H54 (cell line): ENCODE results near the gene BICD2.
A peak's percentile ranks its signal among the peaks of the same experiment; 100 is the strongest.

Experiments used
- DNase-seq: peaks from one replicate; pipeline ENCODE4 v3.0.0; 2011; ENCODE audit warnings: low spot score, mixed read lengths; ENCODE audit not compliant: insufficient read length
- FAIRE-seq: peaks from 3 replicates; lab custom pipeline; 2011; peaks lifted over from hg19 to GRCh38; lab: Jason Lieb, UNC
- POLR2A ChIP-seq: IDR thresholded peaks from 2 replicates; pipeline ENCODE4 v1.6.1; 2011; ENCODE audit warnings: low read depth, mild to moderate bottlenecking, low read length

BICD2 gene

DNA sequence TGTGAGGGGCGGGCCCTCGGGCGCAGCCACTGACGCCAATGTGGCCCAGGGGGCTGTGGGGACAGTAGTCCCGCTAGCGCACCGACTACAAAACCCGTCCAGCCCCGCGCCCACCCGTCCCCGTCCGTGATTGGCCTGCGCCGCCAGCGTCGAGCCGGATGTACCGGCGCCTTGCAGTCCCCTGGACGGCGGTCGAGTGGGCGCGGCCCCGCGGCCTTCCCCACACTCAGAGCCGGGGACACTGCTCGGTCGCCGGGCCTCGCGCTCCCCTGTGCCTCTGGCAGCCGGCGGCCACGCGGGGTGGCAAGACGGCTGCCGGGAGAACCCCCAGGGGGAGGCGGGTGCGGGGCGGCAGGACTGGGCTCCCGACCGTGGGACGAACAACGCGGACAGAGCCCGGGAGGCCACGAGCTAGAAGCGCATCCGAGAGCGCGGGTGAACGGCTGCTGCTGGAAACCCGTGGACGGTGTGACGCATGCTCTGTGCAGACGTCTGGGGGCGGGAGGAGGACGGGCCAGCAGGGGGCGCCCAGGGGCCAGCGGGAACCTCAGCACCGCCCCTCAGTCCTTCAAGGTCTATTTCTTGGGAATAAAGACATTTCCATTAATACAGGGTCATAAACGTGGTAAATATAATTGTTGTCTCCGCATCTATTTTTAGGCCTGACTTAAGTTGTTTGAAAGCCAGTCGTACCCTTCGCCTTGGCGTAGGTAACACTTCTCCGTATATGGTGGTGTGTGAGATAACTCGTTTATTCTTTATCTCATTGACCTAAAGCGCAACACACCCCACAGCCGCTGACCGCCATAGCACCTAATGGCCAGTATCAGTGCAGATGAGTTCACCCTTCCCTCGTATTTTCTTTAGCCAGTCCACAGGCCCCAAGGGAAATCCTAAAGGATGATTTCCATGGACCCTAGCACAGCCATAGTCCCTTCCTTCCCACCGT, 629 bp upstream of the BICD2 start:
- FAIRE-seq (peak; percentile 60), DNase-seq (peak; percentile 98)
- peak; percentile 62 for TF ChIP-seq POLR2A

GRCh38 chr9:92763721-92764380, 782 bp downstream of the BICD2 start:
- no peak for DNase-seq
- no peak for FAIRE-seq

GRCh38 chr9:92762781-92763708, 1.6 kb downstream of the BICD2 start:
- TF ChIP-seq POLR2A, result no peak
- DNase-seq, result no peak
- no peak for FAIRE-seq

More at GRCh38 chr9:92763721-92764380, 782 bp downstream of the BICD2 start:
- TF ChIP-seq POLR2A, result no peak

DNA sequence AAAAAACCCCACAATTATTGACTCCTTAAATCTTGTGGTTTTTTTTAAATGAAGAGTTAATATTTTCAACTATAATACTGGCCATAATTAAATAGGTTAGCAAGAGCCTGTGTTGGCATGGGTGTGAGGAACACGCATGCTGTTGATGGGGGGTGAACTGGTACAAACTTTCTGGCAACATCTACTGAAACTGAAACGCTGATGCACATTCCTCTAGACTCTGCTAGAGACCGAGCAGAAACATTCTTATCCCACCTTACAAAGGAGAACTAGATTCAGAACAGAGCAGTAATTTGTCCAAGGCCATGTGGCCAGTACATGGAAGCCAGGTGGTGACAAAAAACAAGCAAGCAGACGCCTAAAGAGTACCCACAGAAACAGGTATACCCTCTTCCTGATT, 2.4 kb downstream of the BICD2 start:
- FAIRE-seq, result no peak

DNA sequence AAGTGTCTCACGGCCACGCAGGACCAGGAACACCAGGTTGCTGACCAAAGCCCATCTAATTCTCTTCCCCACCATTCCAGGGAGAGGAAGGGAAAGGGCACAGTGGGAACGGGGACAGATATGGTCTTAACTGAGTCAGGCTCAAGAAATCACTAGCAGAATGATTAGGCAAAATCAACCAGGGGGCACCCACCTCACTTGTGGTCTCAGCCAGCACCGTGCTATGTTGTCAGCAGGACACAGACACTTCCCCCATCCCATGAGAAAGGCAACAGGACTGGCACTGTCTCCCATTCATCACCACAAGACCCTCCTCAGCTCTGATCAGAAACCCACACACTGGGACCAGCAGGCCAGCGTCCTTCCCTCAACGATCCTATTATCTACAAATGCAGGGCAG, 2.9 kb downstream of the BICD2 start:
- no peak for FAIRE-seq

More for the DNA sequence above, 2.4 kb downstream of the BICD2 start:
- no peak for TF ChIP-seq POLR2A
- no peak for DNase-seq

DNA sequence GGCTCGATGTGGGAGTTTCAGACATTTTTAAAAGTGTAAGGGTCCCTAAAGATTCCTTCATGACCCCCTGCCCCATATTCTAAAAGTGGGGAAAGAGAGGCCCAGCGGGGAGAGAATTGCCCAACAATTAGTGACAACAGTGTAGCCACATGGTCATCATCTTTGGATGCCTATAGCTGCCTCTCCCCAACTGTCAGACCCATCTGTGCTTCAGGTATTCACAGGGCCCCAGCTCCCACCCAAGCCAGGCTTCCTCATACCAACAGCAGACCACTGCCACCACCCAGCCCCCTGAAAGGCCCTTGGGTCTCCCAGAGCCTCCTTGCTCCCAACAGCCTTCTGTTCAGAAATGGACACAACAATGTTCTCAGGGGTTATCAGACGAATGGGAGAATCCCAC, 4.1 kb downstream of the BICD2 start:
- no peak for DNase-seq
- no peak for TF ChIP-seq POLR2A
- FAIRE-seq, result no peak

More for the DNA sequence above, 2.9 kb downstream of the BICD2 start:
- DNase-seq, result no peak
- no peak for TF ChIP-seq POLR2A

DNA sequence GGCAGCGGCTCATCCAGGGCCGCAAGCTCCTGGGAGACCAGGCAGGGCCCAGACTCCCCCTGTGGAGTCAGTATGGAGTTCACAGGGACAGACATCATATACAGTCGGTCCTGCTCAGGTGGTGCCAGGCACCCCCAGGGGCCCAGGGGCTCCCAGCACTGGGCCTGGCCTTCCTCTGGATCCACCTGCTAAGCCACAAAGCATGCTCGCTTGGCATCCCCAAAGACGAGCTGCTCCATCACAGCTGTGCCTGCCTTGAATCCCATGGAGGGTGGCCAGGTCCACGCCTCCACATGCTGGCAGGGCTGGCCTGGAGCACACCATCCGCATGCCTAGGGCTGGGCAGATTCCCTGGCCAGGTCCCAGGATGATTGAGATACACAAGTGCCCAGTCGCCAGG, 4.6 kb downstream of the BICD2 start:
- FAIRE-seq (no peak), DNase-seq (no peak)
- TF ChIP-seq POLR2A, result no peak

DNA sequence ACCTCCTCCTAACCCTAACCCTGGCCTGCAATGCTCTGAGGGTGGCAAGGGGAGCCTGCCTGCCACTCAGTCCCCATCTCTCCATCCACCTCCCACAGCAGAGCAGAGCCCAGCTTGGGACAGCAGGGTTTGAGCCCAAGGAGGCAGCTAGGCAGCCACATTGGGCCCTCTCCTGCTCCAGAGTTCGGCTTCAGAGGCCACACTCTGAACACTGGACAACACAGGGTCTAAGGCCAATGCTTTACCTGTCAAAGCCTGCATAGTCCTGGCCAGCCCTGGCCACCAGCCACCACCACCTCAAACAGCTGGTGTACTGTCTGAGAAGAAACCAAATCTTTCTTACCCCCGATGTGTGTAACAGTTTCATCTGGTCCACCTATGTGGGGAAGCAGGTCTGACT, 5.2 kb downstream of the BICD2 start:
- no peak for TF ChIP-seq POLR2A
- FAIRE-seq, result no peak
- no peak for DNase-seq

DNA sequence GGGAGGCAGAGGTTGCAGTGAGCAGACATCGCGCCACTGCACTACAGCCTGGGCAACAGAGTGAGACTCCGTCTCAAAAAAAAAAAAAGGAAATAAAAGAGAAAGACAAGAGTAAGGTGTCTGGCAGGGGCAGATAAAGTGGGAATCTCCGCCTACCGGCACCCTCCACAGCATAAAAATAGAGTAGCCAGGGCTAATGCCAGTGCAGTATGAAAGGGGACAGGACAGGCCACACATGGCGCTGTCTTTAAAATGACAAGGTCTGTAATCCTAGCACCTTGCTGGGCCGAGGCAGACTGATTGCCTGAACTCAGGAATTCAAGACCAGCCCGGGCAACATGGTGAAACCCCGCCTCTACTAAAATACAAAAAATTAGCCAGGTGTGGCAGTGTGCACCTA, 7.8 kb downstream of the BICD2 start:
- DNase-seq (no peak), FAIRE-seq (no peak)
- no peak for TF ChIP-seq POLR2A

GRCh38 chr9:92754091-92754745, 10.4 kb downstream of the BICD2 start:
- FAIRE-seq (no peak), DNase-seq (no peak)
- TF ChIP-seq POLR2A, result no peak

DNA sequence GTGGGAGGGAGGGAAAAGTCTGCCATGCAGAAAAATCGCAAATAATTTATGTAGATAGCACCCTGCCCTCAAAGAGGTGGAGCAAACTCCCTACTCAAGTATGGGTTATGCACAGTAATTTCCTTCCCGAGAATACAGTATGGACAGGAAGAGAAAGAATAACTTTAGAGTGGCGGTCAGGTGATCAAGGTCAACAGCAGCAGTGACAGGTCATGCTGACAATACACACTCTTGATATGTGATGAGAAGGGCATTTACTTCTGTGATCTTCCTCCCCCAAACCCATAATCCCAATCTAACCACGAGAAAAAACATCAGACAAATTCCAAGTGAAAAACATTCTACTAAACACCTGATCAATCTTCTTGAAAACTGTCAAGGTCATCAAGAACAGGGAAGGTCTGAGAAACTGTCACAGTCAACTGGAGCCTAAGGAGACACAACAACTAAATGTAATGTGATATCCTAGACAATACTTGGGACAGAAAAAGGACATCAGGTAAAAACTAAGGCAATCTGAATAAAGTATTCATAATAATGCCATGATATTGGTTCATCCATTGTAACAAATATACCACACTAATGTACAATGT, 11.7 kb downstream of the BICD2 start:
- no peak for TF ChIP-seq POLR2A
- FAIRE-seq (no peak), DNase-seq (no peak)

GRCh38 chr9:92749934-92750315, 14.7 kb downstream of the BICD2 start:
- FAIRE-seq (no peak), DNase-seq (no peak)
- no peak for TF ChIP-seq POLR2A
